HG02759 (cell line): ENCODE measurements around the gene VPS52.
A peak's percentile ranks its signal among the peaks of the same experiment; 100 is the strongest.
"Not testable (repeated sequence)": the region's sequence is repeated elsewhere in the genome, so short reads cannot be mapped to it uniquely, and the experiment has no call there.

Experiments used
- ATAC-seq: cut with Tn5 transposase; IDR thresholded peaks from one replicate; pipeline ENCODE4 v1.9.1; 2021; ENCODE audit warnings: mild to moderate bottlenecking, moderate library complexity; ENCODE audit not compliant: unreplicated experiment

Gene VPS52

DNA sequence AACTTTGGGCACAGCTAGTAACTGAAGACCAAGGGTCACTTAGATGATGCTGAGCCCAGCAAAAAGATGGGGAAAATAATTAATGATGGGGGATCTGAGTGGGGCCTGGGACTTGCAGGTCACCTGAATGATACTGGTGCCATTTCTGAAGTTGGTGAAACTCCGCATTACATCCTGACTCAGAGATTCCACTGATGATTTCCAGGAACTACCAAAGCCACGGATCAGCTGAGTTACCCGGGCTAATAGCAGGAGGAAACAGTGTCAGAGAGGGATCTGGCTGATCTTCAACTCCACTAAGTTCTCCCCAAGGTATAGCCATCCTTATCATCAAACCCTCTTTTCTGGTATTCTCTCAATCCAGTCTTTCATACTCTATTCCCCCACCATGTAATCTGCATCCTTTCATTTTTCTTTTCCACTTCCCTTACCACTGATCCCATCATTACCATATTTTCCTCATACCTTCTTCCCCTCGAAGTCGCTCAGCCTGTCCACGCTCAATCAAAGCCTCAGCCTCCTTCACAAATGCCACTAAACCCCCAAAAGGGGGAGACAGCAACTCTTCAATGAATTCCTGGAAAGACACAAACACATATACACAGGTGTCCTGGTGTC, 20.2 kb downstream of the VPS52 start:
- ATAC-seq = no peak

GRCh38 chr6:33250731-33251130, 20.9 kb downstream of the VPS52 start:
- ATAC-seq = no peak

GRCh38 chr6:33249732-33250630, 21.7 kb downstream of the VPS52 start:
- peak; percentile 1 for ATAC-seq

DNA sequence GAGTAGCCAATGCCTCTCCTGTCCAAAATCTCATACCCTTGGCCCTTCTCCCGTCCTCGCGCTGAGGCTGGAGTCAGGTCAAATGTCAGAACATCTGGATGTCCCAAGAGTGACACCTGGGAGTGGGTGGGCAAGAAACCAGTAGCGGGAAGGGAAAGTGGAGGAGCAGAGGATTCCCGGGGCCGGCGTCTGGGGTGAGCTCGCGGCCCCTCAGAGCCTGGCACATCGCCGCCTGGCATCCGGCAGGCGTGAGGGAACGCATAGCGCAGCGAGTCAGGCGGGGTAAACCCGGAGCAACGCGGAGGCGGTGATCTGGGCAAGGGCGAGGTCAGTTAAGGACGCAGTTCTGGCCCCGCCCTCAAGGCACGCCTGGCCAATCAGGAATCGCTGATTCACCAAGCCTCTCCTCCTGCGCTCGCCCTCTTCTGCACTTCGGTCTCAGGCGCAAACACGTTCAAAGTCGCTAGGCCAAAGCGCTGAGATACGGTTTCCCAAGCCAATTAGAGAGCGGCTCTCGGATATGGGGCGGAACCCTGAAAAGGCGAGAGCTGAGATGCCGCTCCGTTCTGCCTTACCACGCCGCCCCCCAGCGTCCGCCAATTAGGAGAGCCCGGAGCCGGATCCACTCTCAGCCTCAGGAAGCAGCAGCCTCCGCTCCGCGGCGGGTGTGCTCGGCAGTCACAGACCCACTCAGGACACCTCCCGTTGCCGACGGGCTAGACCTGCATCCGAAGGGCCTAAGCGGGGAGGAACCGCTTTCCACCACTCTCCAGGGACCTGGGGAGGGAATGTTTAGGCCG, 22.5 kb downstream of the VPS52 start:
- ATAC-seq = peak; percentile 91

DNA sequence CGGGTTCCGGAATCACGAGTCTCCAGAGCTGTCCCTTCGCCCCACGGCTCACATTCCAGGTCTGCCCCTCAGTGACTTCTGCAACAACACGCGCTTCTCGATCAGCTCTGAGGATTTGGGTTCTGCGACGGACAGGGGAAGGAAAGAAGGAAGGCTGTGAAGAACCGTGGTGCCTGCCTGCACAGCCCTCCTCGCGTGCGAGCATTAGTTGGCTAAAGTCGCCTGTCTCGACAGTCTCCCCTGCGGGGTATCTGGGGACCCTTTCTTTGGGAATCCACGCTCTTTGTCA, 23.1 kb downstream of the VPS52 start:
- ATAC-seq = peak; percentile 1

DNA sequence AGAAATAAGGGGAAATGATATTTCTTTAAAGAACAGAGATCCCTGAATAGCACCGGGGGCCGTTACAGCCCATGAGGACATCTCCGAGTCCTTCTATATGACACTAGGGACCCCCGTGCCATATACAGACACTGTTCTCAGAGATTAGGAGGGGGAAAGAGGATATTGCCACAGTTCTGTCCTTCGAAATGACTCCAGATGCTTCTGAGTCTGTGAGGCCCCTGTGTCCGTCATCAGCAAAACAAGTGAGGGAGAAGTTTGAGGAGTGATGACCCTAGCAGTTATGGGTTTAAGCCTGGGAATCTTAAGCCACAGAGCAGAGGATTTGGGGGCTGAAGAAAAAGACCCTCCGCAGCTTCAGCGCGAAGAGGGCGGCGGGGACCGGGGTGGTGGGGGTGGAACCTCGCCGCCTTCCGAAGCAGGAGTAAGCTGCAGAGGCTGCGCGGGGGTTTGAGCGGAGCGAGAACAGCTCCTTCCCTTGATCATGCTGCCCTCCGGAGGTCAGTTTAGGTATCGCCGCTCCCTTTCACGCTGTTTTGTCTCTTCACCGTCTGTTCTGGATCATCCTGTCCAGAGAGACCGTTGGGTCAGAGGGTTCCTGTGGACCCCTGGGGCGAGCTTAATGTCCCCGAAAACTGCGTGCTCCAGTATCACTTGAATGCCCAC, 23.6 kb downstream of the VPS52 start:
- peak; percentile 37 for ATAC-seq

DNA sequence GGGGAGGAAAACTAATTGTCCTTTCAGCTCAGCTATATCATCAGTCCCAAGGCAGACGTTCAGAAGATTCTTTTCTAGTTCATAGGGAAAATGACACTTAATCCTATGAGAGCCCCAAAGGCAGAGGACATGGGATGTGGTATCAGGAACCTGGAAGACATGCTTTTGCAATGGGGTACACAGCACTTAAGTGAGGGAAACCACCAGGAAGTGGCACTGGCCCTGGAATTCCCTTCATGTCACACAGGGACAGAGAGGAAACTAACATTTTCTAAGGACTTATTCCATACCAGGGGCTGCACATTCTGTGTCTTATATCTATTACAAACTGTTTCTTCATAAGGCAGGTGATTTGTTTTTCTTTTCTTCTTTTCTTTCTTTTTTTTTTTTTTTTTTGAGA, 28.2 kb downstream of the VPS52 start:
- ATAC-seq = no peak

GRCh38 chr6:33241968-33242367, 29.7 kb downstream of the VPS52 start:
- no peak for ATAC-seq

GRCh38 chr6:33237741-33238140, 33.9 kb downstream of the VPS52 start:
- no peak for ATAC-seq

DNA sequence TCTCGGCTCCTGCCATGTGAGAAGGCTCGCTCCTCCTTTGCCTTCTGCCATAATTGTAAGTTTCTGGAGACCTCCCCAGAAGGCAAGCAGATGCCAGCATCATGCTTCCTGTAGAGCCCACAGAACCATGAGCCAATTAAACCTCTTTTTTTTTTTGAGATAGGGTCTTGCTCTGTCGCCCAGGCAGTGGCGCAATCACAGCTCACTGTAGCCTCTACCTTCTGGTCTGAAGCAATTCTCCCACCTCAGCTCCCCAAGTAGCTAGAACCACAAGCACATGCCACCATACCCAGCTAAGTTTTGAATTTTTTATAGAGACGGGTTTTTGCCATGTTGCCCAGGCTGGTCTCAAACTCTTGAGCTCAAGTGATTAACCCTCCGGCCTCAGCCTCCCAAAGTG, 34.8 kb downstream of the VPS52 start:
- ATAC-seq = no peak

DNA sequence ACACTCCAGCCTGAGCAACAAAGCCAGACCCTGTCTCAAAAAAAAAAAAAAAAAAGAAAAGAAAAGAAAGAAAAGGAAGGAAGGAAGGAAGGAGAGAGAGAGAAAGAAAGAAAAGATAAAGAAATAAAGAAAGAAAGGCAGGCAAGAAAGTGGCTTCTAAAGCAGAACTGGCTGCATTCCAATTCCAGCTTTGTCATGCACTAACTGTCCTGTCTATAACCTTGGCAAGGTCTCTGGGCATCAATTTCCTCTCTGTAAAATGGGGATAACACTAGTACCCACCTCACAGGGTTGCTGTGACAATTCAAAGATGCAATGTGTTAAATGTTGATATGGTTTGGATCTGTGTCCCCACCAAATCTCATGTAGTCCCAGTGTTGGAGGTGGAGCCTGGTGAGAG, 35.3 kb downstream of the VPS52 start:
- ATAC-seq = no peak

- no peak for ATAC-seq
Observed at GRCh38 chr6:33235221-33235634, 36.4 kb downstream of the VPS52 start.

DNA sequence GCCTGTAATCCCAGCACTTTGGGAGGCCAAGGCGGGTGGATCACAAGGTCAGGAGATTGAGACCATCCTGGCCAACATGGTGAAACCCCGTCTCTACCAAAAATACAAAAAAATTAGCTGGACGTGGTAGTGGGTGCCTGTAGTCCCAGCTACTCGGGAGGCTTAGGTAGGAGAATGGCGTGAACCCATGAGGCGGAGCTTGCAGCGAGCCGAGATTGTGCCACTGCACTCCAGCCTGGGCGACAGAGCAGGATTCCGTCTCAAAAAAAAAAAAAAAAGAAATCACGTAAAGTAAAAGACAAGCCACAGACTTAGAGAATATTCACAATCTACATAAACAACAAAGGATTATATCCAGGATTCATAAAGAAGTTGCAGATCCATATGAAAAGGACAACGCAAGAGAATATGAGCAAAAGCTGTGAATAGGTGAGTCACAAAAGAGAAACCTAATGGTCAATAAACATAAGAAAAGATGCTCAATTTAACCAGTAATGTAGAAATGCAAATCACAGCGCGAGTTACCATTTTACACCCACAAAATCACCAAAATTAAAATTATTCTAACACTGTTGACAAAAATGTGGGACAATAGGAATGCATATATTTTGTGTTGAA, 45.1 kb downstream of the VPS52 start:
- not testable (repeated sequence) for ATAC-seq

- no peak for ATAC-seq
Observed at GRCh38 chr6:33217681-33218080, 54.0 kb downstream of the VPS52 start.

- ATAC-seq = no peak
Observed at GRCh38 chr6:33217246-33217645, 54.4 kb downstream of the VPS52 start.

DNA sequence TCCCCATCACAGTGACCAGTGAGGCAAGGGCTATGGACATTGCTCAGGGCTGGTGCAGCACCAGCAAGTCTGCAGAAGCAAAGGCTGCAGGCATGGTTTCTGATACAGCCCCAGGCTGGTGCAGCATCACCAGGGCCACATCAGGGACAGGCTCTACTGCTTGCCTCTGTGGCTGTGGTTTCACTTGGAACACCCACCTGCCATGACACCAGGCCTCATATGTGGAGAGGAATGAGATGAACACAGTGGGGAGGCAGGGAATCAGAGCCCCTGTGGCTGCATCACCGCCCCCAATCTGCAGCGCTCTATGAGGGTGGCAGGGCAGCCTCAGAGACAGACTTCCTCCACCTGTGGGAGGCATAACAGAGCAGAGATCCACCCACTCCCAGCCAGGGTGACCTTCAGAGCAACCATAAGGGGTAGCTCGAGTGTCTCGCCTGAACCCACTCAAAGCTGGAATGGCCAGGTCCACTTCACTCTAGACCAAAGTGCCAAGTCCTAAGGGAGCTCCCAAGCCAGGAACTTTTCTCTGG, 55.5 kb downstream of the VPS52 start:
- no peak for ATAC-seq

DNA sequence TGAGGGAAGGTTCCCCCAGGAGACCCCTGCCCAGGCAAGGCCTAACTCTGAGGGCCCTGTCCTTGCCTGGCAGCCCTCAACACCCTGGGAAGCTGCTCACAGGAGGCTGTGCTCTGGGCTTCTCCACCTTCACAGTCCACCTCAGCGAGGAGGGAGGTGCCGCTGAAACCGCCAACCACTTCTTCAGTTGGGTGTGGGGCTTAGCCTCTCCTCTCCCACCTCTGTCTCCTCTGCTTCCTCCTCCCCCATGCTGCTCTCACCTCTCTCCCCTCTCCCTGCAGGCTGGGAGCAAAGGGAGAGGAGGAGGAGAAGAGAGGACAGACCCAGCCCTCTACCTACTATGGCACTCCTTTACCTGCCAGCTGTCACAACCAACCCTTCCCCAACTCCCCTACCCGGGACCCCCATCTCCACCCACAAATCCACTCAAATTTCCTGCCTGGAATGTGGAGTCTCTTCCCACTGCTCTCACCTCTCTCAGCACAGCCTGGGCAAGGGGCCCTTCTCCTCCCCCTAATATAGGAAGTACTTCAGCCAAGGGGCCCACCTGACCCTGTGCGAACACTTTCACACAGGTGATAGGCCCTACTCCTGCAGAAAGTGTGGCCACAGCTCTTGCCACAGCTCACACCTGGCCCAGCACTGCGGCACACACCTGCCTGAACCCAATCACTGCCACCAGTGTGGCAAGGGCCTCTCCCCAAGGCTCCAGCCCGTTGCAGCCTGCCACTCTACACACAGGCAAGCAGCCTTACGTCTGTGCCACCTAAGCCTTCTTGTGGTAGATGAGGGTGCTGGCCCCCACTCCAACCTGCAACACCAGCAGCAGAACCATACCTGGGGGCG, 56.2 kb downstream of the VPS52 start:
- ATAC-seq = no peak

- no peak for ATAC-seq
Observed at GRCh38 chr6:33213989-33214335, 57.7 kb downstream of the VPS52 start.

GRCh38 chr6:33213166-33213988, 58.3 kb downstream of the VPS52 start:
- ATAC-seq = no peak
